ENCODE results near the gene SLC18A3. TPM values are rescaled to one million over a fixed set of nuclear protein-coding genes. Genes with fewer than 3 reads are reported as not detected.

SLC18A3 gene
- total RNA-seq, 1 donor from 2014 or later: 17.9 TPM

GRCh38 chr10:49619613-49620012 is 9.5 kb downstream of the SLC18A3 start:
- H3K4me1 Mint-ChIP-seq: no peaks in the 10 kb centered on the region
- H3K36me3 Mint-ChIP-seq (ENCODE audit: low read depth): no peaks in the 10 kb centered on the region
- H3K9me3 Mint-ChIP-seq: no peaks in the 10 kb centered on the region
- peaks cover 61% of the 10 kb centered on the region for H3K27me3 Mint-ChIP-seq (ENCODE audit: low read depth)
- no peak for TF ChIP-seq CTCF (conservative IDR thresholded peaks at IDR 0.05)
- no peak for DNase-seq (ENCODE audit: low read depth, low spot score)
- no peak overlapping the region for H3K27ac Mint-ChIP-seq (ENCODE audit: unreplicated experiment)
- no peak overlapping the region for H3K4me3 Mint-ChIP-seq

- Mint-ChIP-seq H3K36me3 (ENCODE audit: low read depth) (no peaks in the 10 kb centered on the region), H3K9me3 (no peaks in the 10 kb centered on the region), H3K27ac (ENCODE audit: unreplicated experiment) (no peak overlapping the region), H3K27me3 (ENCODE audit: low read depth) (peaks cover 54% of the 10 kb centered on the region), H3K4me3 (no peak overlapping the region), H3K4me1 (no peaks in the 10 kb centered on the region)
- no peak for TF ChIP-seq CTCF (conservative IDR thresholded peaks at IDR 0.05)
- no peak for DNase-seq (ENCODE audit: low read depth, low spot score)
These were observed 10.2 kb downstream of the SLC18A3 start for GRCh38 chr10:49620286-49620810.

- Mint-ChIP-seq H3K27ac (ENCODE audit: unreplicated experiment) (peak overlapping the region; percentile 81), H3K4me3 (no peak overlapping the region), H3K27me3 (ENCODE audit: low read depth) (peaks cover 48% of the 10 kb centered on the region)
These were observed 10.8 kb downstream of the SLC18A3 start for GRCh38 chr10:49620841-49621378.

GRCh38 chr10:49621561-49621960 is 11.5 kb downstream of the SLC18A3 start:
- Mint-ChIP-seq H3K27me3 (ENCODE audit: low read depth) (peaks cover 42% of the 10 kb centered on the region), H3K4me3 (no peak overlapping the region), H3K9me3 (no peaks in the 10 kb centered on the region), H3K27ac (ENCODE audit: unreplicated experiment) (no peak overlapping the region), H3K4me1 (no peaks in the 10 kb centered on the region), H3K36me3 (ENCODE audit: low read depth) (no peaks in the 10 kb centered on the region)
- TF ChIP-seq CTCF (conservative IDR thresholded peaks at IDR 0.05): no peak
- DNase-seq (ENCODE audit: low read depth, low spot score): no peak

More at GRCh38 chr10:49620841-49621378, 10.8 kb downstream of the SLC18A3 start:
- DNase-seq (ENCODE audit: low read depth, low spot score): no peak
- H3K36me3 Mint-ChIP-seq (ENCODE audit: low read depth): no peaks in the 10 kb centered on the region
- H3K9me3 Mint-ChIP-seq: no peaks in the 10 kb centered on the region
- no peaks in the 10 kb centered on the region for H3K4me1 Mint-ChIP-seq
- TF ChIP-seq CTCF (conservative IDR thresholded peaks at IDR 0.05): no peak

GRCh38 chr10:49622426-49623425 is 12.6 kb downstream of the SLC18A3 start:
- no peaks in the 10 kb centered on the region for H3K36me3 Mint-ChIP-seq (ENCODE audit: low read depth)
- H3K4me3 Mint-ChIP-seq: no peak overlapping the region
- H3K27ac Mint-ChIP-seq (ENCODE audit: unreplicated experiment): peak overlapping the region; percentile 64
- no peak for DNase-seq (ENCODE audit: low read depth, low spot score)
- TF ChIP-seq CTCF (conservative IDR thresholded peaks at IDR 0.05): no peak
- H3K4me1 Mint-ChIP-seq: no peaks in the 10 kb centered on the region
- peaks cover 30% of the 10 kb centered on the region for H3K27me3 Mint-ChIP-seq (ENCODE audit: low read depth)
- H3K9me3 Mint-ChIP-seq: no peaks in the 10 kb centered on the region
